Mucosa of stomach (tissue), 1 donor: ENCODE measurements around the gene AKAP10.
A peak's percentile ranks its signal among the peaks of the same experiment; 100 is the strongest.
"Not testable (repeated sequence)": the region's sequence is repeated elsewhere in the genome, so short reads cannot be mapped to it uniquely, and the experiment has no call there.

Experiments
- H3K27me3 ChIP-seq: one replicate; pipeline ENCODE4 v1.7.0; 2013; ENCODE audit warnings: mild to moderate bottlenecking, low read length; ENCODE audit not compliant: control insufficient read depth, insufficient read depth
- H3K36me3 ChIP-seq: one replicate; pipeline ENCODE4 v1.7.0; 2013; ENCODE audit warnings: low read length; ENCODE audit not compliant: control insufficient read depth, insufficient read depth
- H3K4me1 ChIP-seq: one replicate; pipeline ENCODE4 v1.7.0; 2013; ENCODE audit warnings: mild to moderate bottlenecking, low read length; ENCODE audit not compliant: control insufficient read depth, insufficient read depth
- H3K4me3 ChIP-seq: one replicate; pipeline ENCODE4 v1.7.0; 2013; ENCODE audit warnings: low read length
- H3K9ac ChIP-seq: one replicate; pipeline ENCODE4 v1.7.0; 2013; ENCODE audit warnings: mild to moderate bottlenecking, low read length, moderate library complexity
- H3K9me3 ChIP-seq: one replicate; pipeline ENCODE4 v1.7.0; 2013; ENCODE audit warnings: mild to moderate bottlenecking, low read length, moderate library complexity; ENCODE audit not compliant: control insufficient read depth
- donor health status: Pancreatic carcinoma.

AKAP10 gene

GRCh38 chr17:19868079-19868395 is 109.6 kb downstream of the AKAP10 start:
- Histone ChIP-seq H3K9me3 (no peaks in the 10 kb centered on the region), H3K36me3 (no peaks in the 10 kb centered on the region), H3K4me1 (peaks cover 4% of the 10 kb centered on the region), H3K4me3 (no peak overlapping the region), H3K9ac (peak overlapping the region; percentile 58), H3K27me3 (no peaks in the 10 kb centered on the region)

GRCh38 chr17:19867329-19868078 is 110.1 kb downstream of the AKAP10 start, which contains the start of gene ULK2:
ULK2 (minus strand) TSS chr17:19867936; CDS start chr17:19867417, 519 bp downstream.
- Histone ChIP-seq H3K36me3 (no peaks in the 10 kb centered on the region), H3K27me3 (no peaks in the 10 kb centered on the region), H3K9me3 (no peaks in the 10 kb centered on the region), H3K4me1 (peaks cover 4% of the 10 kb centered on the region), H3K4me3 (peak within 1 kb of the TSS; percentile 78), H3K9ac (peak within 1 kb of the TSS; percentile 76)

- Histone ChIP-seq H3K4me1 (peaks cover 4% of the 10 kb centered on the region), H3K27me3 (no peaks in the 10 kb centered on the region), H3K4me3 (peak overlapping the region; percentile 78), H3K36me3 (no peaks in the 10 kb centered on the region), H3K9ac (peak overlapping the region; percentile 76), H3K9me3 (no peaks in the 10 kb centered on the region)
Measured at GRCh38 chr17:19867079-19867328, 110.6 kb downstream of the AKAP10 start.

- Histone ChIP-seq H3K4me3 (no peak overlapping the region), H3K9ac (no peak overlapping the region), H3K27me3 (no peaks in the 10 kb centered on the region), H3K36me3 (no peaks in the 10 kb centered on the region), H3K9me3 (no peaks in the 10 kb centered on the region), H3K4me1 (peaks cover 4% of the 10 kb centered on the region)
Measured at GRCh38 chr17:19865021-19865420, 112.6 kb downstream of the AKAP10 start.

GRCh38 chr17:19860647-19861177 is 116.9 kb downstream of the AKAP10 start:
- H3K4me1 ChIP-seq, H3K36me3 ChIP-seq, H3K4me3 ChIP-seq, H3K27me3 ChIP-seq, H3K9ac ChIP-seq, H3K9me3 ChIP-seq: not testable (repeated sequence)

- Histone ChIP-seq H3K4me3 (no peak overlapping the region), H3K4me1 (no peaks in the 10 kb centered on the region), H3K36me3 (no peaks in the 10 kb centered on the region), H3K9me3 (no peaks in the 10 kb centered on the region), H3K9ac (no peak overlapping the region), H3K27me3 (no peaks in the 10 kb centered on the region)
Measured at GRCh38 chr17:19857640-19858039, 120.0 kb downstream of the AKAP10 start.
